Activated CD4-positive, alpha-beta T cell treated with anti-CD3 and anti-CD28 coated beads, Interleukin-10, Interleukin-2, amounts not matched to agents 100 ng/mL and 50 ng/mL, durations not matched to agents 16 hours and 8 hours (primary cell): ENCODE data around the gene PEX19.

Experiments used
- DNase-seq: peaks from one replicate; pipeline ENCODE4 v3.0.0-alpha.2; 2020

The PEX19 gene

DNA sequence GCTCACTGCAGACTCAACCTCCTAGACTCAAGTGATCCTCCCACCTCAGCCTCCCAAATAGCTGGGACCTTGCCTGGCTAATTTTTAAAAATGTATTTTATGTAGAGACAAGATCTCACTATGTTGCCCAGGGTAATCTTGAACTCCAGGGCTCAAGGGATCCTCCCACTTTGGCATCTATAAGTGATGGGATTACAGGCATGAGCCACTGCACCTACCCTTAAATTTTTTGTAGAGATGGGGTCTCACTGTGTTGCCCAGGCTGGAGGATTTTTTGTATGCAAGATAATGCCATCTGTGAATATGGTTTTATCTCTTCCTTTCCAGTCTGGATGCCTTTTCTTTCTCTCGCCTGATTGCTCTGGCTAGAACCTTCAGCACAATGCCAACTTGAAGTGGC lies 13.9 kb downstream of the PEX19 start:
- no peak for DNase-seq

DNA sequence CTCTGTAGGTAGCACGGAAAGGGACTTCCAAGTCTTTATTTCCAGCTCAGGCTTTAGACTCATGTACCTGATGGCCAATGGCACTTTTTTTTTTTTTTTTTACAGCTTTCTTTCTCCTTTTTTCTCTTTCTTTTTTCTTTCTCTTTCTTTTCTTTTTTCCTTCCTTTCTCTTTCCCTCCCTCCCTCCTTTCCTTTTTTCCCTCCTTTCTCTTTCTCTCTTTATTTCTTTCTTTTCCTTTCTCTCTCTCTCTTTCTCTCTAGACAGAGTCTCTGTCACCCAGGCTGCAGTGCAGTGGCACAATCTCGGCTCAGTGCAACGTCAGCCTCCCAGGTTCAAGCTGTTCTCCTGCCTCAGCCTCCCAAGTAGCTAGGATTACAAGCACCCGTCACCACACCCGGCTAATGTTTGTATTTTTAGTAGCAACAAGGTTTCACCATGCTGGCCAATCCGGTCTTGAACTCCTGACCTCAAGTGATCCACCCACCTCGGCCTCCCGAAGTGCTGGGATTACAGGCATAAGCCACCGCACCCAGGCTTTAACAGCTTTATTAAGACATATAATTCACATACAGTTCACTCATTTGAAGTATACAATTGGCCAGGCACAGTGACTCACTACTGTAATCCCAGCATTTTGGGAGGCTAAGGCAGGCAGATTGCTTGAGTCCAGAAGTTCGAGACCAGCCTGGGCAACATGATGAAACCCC lies 17.5 kb downstream of the PEX19 start:
- no peak for DNase-seq

DNA sequence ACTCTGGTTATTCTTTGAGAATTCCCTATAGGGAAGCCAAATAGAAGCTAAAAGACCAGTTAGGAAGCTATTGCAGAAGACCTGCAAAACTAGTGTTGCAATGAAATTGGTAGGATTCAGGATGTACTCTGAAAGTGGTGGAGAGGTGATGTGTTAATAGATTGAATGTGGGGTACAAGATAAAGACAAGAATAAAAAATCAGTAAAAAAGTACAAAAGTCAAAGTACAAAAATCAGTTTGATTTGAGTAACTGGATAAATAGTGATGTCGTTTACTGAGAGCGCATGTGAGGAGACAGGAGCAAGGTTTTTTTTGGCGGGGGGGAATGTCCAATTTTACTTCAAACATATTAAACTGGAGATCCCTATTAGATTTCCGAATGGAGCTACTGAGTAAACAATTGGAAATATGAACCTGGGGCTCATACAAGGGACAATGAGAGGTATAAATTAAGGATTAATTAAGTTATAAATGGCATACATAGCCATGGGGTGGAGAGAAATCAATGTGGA lies 20.1 kb downstream of the PEX19 start:
- DNase-seq = no peak

GRCh38 chr1:160261893-160262794 lies 22.8 kb downstream of the PEX19 start, which contains the start of gene DCAF8:
DCAF8 (minus strand) TSS chr1:160262549; CDS start chr1:160244008, 18,541 bp downstream.
- peak; percentile 99 for DNase-seq

DNA sequence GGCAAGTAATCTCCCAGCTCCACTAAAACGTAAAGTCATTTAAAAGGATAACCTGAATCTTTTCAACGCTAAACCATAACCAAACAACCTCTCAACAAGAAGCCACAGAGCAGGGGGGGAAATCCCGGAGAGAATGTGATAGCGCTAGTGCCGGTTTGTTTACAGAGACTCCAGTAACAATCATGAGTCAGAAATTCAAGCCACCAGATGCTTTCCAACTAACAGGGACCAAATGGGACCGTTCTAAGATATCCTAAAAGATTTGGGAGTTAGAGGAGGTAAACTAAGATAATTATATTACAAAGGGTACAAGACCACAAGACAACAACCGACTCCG lies 23.4 kb downstream of the PEX19 start:
- peak; percentile 84 for DNase-seq

DNA sequence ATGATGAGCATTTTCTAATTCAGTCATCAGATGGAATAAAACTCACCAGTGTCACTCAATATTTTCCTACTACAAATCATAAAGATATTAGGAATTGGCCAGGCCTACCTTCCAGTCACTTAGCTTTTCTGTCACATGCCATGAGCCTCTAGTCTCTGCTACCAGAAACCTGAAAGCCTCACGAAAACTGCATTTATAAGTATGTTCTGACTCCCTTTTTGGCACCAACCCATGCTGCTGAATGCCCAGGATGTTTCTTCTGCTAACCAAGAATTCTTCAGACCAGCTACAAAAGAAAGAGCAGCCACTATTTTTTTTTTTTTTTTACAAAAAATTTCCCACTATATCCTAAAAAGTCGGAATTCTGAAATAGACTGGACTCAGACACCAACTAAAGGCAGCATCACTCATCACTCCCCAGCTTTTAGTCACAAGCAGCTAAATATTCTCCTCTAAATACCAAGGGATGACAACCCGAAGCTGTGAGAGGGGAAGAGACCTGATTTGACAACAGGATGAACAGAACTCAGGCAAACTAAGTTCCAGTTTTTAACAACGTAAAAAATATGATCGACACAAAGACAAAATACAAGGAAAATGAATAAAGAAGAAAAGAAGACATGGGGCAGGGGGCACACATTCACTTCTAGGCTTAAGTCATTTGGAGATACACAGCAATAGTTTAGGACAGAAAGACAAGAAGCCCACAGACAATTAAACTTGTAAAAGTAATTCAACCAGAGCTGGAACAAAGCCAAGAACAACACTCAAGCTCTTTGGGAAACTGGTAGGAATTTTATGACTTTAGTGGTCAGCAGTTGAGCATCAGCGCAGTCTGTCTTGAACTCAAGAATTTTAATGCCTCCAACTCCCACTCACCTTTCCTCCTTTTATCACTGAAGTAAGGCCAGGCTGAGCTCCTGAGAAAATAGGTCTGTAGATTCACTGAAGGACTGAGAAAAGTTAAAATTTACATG lies 24.2 kb downstream of the PEX19 start:
- no peak for DNase-seq

GRCh38 chr1:160258177-160258798 lies 26.6 kb downstream of the PEX19 start:
- no peak for DNase-seq

DNA sequence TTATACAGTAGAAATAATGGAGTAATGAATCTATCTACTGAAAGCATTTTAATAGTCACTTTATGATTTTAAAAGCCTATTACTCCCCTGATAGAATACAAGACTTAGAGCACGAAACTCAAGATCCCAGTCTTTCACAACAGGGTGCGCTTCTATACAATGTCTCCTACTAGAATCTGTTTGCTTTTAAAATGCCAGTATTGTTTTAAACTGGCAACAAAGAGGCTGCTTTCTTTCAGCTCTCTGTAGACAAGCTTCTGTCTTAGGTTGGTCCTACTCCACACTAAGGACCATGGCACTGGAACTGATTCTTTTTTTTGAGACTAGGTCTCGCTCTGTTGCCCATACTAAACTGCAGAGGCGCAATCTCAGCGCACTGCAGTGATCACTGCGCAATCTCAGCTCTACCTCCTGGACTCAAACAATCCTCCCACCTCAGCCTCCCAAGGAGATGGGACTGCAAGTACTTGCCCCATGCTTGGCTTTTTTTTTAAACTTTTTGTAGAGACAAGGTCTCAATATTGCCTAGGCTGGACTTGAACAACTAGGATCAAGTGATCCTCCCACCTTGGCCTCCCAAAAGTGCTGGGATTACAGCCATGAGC lies 27.4 kb downstream of the PEX19 start:
- DNase-seq = no peak

- peak; percentile 35 for DNase-seq
Observed at GRCh38 chr1:160256396-160257046, 28.4 kb downstream of the PEX19 start.

DNA sequence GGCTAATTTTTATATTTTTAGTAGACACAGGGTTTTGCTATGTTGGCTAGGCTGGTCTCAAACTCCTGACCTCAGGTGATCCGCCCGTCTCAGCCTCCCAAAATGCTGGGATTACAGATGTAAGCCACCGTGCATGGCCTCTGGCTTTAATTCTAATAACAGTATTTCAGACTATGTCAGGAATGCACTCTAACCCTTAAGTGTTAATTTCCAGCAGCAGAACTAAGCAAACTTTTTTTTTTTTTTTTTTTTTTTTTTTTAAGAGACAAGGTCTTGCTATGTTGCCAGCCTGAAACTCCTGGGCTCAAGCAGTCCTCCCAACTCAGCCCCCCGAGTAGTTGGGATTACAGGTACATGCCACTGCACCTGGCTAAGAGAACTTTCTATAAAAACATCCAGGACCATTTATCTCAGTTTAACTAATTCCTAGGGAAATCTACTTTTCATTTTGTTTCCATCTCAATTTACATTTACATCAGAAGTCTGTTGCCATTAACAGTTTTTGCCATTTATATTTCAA lies 29.1 kb downstream of the PEX19 start:
- no peak for DNase-seq

DNA sequence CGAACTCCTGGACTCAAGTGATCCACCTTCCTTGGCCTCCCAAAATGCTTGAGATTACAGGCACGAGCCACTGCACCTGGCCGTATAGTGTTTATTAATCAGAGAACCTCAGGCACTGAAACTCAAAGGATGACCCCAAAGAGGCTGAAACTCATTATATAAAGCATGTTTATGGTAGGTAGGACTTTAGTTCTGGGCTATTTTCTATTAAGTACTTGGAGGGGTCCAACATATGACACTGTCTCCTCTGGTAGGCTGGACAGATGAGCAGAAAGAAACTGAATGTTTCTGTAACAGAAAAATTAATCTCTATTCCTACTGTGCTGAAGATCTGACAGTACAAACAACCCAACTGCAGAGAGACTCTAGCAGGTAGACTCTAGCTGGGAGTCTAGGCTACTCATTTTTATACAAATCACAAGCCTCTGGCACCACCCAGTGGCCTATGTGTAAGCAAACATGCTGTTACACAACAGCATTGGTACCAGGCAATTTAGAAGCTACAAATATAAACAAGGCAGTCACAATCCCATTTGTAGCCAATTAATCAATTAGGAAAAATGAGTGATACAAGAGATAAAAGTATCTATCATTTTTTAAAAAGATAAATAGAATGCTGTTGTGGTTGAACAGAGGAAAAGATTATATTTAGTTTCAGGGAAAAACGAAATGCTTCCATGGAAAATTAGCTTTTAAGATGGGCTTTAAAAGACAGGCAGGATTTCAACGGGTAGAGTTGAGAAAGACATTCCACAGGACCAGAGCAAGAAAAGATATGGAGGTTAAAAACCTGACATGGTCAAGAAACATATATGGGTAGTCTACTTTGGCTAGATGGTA lies 33.0 kb downstream of the PEX19 start:
- peak; percentile 69 for DNase-seq

- no peak for DNase-seq
Observed at GRCh38 chr1:160251011-160251410, 33.9 kb downstream of the PEX19 start.

DNA sequence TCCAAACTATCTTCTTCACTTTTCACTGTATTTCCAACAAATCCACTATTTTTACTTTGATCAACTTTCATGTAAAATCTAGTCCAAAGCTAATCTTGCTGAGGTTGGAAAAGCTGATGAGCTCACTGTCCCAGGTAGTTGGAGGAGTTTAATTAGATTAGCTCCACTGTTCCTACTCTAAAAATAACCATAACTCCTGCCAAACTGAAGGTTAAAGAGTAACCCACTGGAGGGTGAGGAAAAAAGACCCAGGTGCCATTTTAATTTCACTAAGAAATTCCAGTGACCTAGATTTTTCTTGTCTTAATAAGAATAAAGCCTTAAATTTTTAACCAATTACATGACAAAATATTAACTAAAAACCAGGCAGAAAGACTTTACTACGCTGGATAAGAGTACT lies 37.9 kb downstream of the PEX19 start:
- no peak for DNase-seq

DNA sequence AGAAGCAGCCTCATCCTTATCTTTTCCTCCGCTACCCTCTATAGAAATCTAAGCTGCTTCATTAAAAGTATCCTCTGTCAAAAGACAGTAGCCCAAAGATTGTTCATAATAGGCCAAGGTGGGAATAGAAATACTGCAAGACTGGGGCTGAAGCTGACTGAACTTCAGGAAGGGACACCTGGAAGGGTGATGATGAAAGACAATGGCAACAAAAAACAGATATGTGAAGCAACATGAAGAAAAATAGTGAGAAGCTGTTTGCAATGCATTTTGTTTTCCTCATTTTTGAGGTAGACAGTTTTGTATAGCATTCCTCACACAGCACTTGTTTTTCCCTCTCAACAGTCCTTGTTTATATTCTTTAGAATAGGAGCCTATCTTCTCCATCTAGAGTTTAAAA lies 39.5 kb downstream of the PEX19 start:
- no peak for DNase-seq

DNA sequence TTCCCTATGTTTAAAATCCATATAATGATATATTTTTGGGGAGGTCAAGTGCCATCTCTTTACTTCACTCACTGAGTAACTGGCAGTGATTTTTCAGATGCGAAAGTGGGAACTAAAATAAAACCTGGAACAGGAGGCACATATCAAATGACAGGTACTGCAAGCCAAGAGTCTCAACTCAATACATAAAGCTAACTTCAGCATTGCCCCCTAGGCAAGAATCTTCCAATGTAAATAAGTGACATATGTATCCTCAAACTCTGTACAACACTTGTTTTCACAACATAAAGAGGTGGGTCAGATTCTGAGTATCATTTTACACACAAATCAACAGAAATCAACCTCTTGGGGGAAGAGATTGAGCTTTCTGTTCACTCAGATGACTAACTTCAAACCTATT lies 40.7 kb downstream of the PEX19 start:
- no peak for DNase-seq

DNA sequence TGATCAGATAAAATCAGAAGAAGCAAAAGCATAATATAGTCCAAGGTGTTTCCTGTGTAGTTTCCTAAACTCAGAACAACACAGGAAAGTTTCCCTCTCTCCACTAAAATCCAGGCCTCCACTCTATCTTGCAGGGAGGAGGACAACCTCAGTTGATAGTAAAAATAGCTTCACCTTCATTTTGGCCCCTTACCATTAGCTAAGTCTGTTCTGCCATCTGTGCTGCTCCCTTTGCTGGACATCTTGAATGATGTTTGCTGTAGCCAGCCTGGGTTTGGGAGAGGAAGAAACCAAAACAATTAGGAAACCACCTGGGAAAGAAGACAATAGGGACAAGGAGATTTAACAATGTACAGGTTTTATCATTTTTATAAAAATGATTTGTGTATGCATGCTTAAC lies 41.2 kb downstream of the PEX19 start:
- no peak for DNase-seq

DNA sequence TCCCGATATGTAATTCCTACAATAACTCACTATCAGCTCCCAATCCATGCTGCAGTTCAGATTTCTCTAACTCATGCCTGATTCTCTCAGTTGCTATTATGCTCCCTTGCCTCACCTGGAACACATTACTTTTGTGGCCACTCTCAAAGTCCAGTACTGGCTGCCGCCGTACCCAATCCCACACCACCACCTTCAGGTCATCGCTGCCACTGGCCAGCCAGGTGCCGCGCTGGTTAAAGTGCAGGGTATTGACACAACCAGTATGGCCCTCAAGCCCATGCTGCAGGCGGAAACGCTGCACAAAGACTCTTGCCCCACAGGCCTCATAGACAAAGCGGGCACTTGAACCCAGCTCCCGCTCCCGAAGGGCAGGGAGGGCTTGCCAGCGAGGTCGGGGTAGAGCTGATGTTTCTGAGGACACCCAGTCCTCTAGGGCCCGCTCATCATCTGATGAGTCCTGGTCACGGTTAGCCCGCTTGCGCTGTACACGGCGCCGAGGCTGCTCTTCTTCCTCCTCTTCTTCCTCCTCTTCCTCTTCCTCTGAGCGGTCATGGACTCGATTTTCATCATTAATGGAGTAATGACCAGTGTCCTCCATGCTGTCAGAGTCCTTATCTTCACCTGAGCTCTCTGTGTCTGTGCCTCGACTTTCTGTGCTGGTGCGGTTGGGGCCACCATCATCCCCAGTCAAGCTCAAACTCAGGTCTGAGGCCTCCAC lies 45.2 kb downstream of the PEX19 start:
- DNase-seq = no peak

DNA sequence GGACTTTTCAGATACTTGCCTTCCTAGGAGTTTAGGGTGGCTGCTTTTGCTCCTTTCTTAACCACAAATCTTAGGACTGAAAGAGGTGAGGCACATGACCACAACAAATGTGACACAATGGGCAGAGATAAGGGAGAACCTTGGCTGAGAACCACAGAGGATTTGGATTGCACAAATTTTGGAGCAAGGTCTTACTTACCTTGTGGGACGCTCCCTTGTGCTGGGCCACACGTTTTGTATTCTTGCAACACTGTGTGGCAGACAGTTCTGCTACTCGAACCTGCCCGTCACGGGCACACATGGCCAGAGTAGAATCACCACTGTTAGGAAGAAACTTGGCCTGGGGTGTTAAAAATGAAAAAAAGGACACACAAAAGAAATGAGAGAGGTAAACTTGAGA lies 46.5 kb downstream of the PEX19 start:
- DNase-seq = no peak

- no peak for DNase-seq
Observed at GRCh38 chr1:160237558-160237957, 47.4 kb downstream of the PEX19 start.

- DNase-seq = no peak
Observed at GRCh38 chr1:160236806-160237205, 48.1 kb downstream of the PEX19 start.
